SK-N-SH treated with all-trans-retinoic acid at 6 μM for 48 hours (cell line): Measurements from ENCODE around the gene DPP10.

Experiments
- ARNTL ChIP-seq: fragments of 450-650 bp; formaldehyde crosslinking; IDR thresholded peaks from 2 replicates; pipeline ENCODE4 v1.5.0; 2020; ENCODE audit warnings: low read depth, mild to moderate bottlenecking, moderate library complexity, borderline replicate concordance
- CREB5 ChIP-seq: fragments of 250-450 bp; sonication (Bioruptor Pico); IDR thresholded peaks from 2 replicates; pipeline ENCODE4 v1.5.1; 2020; ENCODE audit warnings: low read depth, mild to moderate bottlenecking, moderate library complexity
- CSRNP3 ChIP-seq: fragments of 250-450 bp; sonication (Bioruptor Pico); IDR thresholded peaks from 2 replicates; pipeline ENCODE4 v1.5.1; 2021; ENCODE audit warnings: mild to moderate bottlenecking, moderate library complexity
- ESRRG ChIP-seq: fragments of 250-450 bp; sonication (Bioruptor Pico); IDR thresholded peaks from 2 replicates; pipeline ENCODE4 v1.6.1; 2021; ENCODE audit warnings: mild to moderate bottlenecking
- PATZ1 ChIP-seq: fragments of 250-450 bp; sonication (Bioruptor Pico); IDR thresholded peaks from 2 replicates; pipeline ENCODE4 v1.8.0; 2020; ENCODE audit warnings: mild to moderate bottlenecking, moderate library complexity, borderline replicate concordance
- PPARA ChIP-seq: fragments of 250-450 bp; sonication (Bioruptor Pico); IDR thresholded peaks from 2 replicates; pipeline ENCODE4 v1.5.0; 2020; ENCODE audit warnings: mild to moderate bottlenecking, borderline replicate concordance
- ZC3H10 ChIP-seq: fragments of 250-450 bp; sonication (Bioruptor Pico); IDR thresholded peaks from 2 replicates; pipeline ENCODE4 v1.5.1; 2021; ENCODE audit warnings: mild to moderate bottlenecking, moderate library complexity
- ZFP3 ChIP-seq: fragments of 250-450 bp; sonication (Bioruptor Pico); IDR thresholded peaks from 2 replicates; pipeline ENCODE4 v1.5.0; 2020; ENCODE audit warnings: mild to moderate bottlenecking, moderate library complexity
- ZFP30 ChIP-seq: fragments of 450-650 bp; formaldehyde crosslinking; IDR thresholded peaks from 2 replicates; pipeline ENCODE4 v1.5.0; 2022; ENCODE audit warnings: mild to moderate bottlenecking, moderate library complexity

GRCh38 chr2:114753145-114753544, 310.7 kb downstream of the DPP10 start:
- TF ChIP-seq PPARA (CRISPR knock-in tag), result no peak
- TF ChIP-seq ESRRG (CRISPR knock-in tag), result no peak
- TF ChIP-seq PATZ1, result no peak
- TF ChIP-seq ZFP30 (CRISPR knock-in tag), result no peak
- TF ChIP-seq CSRNP3 (CRISPR knock-in tag), result no peak
- TF ChIP-seq ARNTL, result no peak
- TF ChIP-seq CREB5, result no peak
- TF ChIP-seq ZFP3 (CRISPR knock-in tag), result no peak
- no peak for TF ChIP-seq ZC3H10 (CRISPR knock-in tag)
